Limb (tissue), 2 donors: Measurements from ENCODE around the gene BABAM2.

Experiments used
- DNase-seq, 2 donors: peaks; one replicate each; pipeline ENCODE4 v3.0.0-alpha.2; 2016; ENCODE audit errors: extremely low spot score in 2 of 2

The BABAM2 gene

DNA sequence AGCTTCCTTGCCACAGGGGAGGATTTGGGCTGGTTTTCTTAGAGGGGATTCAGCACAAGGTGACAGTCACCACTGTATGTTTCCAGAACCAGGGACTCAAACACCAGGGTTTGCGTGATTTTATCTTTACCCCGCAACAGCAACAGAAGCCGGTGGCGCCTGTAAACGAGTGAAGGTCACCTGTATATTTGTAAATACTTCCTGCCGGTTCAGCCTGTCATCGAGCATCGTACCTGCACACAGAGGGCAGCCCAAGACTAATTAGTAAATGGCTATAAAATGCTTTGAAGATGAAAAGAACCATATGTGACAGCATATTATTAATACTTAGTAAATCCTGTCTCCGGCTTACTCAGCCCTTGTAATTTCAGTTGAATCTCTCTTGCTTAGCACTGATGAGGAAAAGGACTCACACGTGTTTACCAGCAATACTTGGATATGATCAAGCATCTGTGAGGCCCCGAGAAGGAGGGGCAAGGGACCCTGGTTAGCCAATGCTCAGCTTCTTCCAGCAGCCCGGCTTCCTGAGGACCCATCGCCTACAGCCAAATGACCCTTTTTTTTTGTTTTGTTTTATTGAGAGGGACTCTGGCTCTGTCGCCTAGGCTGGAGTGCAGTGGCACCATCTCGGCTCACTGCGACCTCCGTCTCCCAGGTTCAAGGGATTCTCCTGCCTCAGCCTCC lies 450.8 kb downstream of the BABAM2 start:
- no peak for DNase-seq

DNA sequence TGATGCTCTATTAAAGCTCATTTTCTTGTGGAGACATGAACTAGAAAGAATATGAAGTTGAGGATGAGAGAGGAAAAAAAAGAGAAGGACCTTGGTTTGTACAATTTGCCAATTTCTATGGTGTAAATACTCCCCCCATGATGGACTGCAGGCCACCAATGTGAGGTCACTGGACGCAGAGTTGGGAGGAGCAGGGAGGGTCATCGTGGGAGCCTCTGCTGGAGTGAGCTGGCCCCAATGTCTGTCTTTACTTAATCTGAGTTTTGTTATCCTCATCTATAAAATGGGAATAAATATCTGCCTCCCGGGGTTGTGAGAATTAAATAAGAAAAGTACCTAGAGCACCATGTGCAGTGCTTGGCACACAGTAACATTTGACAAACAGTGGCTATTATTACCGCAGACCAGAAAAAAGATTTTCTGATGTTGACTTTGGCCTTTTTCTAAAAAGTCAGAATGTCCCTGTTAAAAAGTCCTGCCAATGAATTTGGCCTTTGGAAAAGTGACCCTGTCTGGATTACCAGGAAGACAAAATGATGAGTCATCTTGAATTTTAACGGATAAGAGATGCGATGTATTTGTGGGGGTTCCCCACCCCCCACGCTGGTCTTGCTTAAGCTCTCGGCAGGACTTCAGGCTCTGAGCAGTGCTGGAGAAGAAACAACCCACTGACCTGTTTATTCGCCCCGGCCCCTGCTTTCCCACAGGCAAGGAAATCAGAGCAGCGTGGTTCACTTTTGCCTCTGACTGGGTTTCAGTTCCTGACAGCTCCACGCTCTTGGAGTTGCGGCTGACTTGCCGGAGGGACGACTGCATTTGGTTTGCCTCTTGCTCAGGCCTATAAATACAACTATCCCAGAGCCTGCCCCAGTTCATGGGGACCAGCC lies 451.8 kb downstream of the BABAM2 start:
- no peak for DNase-seq

DNA sequence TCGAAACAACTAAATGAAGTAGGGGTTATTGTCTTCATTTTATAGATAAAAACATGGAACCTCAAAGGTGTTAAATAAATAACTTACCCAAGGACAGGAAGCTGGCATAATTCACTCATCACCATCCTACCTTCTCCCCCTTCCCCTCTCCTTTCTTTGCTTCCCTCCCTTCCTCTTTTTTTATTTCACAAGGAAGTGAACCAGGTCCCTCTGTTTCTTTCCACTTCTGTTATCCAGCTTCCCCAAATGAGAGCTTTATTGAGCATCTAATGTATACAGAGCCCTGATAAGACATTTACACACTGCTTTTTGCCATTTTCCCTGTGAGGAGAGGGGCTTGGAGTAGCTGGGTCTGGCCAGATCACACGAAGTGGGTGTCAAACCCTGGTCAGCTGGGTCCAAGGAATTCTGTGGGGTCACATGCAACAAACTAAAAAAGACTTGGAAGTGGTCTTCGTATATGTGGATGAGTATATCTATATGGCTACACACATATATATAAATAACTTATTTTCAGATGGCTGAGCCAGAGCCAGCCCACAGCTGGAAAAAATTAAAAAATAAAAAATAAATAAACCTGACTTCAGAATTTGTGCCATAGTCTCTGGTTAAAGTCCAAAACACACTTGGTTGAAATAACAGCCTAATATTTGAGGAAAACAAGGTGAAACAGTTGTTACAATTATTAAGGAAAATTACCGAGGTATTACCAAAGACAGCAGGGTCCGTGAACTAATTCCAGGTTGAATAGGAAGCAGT lies 452.8 kb downstream of the BABAM2 start:
- DNase-seq = peak in 1 of 2 donors; percentile 30

DNA sequence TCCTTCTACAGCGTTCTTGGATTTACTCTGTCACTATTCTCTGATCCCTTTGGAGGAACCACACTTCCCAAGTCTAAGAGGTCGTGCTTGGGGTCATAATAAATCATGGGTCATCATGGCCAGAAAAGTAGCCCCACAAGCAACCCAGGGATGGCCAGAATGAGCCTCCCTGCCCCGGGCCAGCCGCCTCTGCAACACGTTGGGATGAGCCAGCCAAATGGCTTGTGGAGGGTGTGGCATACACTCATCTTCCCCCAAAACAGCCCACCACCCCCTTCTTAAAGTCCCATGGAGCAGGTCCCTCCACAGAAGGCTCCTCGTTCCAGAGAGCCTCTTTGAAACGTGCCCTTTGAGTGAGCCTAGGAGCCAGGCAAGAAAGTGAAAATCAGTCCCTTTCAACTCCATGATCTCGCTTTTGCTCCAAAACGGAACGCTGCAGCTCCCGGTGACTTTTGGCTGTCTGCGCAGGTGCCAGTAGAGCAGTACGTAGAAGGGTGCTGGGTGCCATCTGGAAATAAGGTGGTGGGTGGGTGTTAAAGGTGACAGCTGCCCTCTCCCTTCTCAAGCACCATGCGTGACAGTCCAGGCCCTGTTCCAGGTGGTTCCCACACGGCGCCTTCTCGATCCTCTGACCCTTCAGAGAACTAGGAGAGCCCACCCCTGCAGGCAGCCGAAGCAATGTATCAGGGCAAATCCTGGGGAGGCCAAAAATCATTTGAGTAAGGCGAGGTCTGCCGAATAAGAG lies 453.6 kb downstream of the BABAM2 start:
- DNase-seq = no peak

DNA sequence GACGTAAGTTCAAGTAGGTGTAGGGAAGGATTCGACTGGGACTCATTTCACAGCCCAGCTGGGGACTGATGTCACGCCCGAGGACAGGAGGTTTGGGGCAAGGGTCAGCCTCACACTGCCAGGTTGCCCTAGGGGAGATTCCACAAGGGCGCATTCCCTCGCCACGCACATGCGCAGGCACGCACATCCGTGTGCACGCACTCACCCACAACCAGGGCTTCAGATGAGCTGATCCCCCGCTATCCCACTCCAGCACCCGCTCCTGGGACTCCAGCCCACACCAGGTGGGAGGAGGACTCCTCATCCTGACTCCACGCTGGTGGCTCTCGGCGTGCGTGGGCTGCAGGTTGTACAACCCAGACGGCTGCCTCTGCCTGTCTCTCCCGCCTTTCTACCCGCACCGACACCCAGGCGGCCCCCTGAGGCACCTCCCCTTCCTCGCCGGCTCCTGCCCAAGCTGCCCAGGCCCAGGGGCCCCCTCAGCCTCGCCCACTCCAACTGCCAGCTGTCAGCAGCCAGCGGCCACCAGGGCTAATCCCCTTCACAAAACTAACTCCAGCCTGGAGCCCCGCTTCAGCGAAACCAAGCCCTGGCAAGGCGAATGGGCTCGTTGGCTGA lies 454.3 kb downstream of the BABAM2 start:
- no peak for DNase-seq

DNA sequence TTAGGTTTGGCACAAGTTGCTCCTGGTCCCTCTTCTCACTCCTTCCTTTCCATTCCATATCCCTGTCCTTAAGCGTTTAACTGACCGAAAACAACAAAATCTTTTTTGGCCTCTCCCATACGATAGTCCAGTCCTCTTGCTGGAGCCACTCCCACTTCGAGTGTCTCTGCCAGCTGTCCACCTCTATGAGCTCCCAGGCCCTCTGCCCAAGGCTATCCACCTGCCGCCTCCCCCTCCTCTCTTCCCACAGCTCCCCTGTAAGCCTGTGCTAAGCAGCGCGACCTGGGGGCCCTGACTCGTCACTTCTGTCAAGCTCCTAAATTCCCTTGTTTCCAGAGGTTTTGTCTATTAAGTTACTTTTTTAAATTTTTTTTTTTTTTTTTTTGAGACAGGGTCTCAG lies 455.1 kb downstream of the BABAM2 start:
- DNase-seq = no peak

DNA sequence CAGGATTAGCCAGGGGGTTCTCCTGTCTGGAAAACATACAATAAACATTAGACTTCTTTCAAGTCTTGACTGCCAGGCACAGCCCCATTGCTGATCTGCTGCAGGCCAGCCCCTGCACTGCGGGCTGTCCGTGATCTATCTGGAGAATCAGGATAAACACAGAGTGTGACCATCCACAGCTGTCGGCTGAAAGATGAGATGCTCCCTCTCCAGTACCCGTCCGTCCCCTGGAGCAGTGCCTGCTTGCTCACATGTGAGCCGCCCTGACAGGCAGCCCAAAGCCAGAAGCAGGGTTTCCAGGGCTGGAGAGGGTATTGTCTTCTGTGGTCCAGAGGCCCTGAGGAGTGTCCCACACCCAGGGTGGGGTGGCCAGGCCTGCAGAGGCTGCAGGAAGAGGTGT lies 456.1 kb downstream of the BABAM2 start:
- peak; percentile 60 to 73 for DNase-seq

DNA sequence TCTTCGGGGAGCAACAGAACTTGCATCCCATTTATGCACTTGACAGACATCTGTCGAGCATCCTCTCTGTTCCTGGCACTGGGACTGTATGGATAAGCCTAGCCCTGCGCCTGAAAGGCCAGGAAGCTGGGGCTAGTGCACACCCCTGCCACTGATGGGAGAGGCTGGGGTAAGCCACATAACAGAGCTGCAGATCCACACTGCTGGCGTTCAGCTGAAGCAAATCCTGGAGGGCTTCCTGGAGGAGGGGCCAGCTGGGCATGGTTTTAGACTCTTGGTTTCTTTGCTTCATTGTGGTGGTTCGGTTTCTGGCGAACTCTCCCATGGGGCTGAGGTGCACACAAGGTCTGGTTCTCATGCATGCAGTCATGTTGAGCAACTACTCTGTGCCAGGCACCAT lies 456.7 kb downstream of the BABAM2 start:
- DNase-seq = no peak

DNA sequence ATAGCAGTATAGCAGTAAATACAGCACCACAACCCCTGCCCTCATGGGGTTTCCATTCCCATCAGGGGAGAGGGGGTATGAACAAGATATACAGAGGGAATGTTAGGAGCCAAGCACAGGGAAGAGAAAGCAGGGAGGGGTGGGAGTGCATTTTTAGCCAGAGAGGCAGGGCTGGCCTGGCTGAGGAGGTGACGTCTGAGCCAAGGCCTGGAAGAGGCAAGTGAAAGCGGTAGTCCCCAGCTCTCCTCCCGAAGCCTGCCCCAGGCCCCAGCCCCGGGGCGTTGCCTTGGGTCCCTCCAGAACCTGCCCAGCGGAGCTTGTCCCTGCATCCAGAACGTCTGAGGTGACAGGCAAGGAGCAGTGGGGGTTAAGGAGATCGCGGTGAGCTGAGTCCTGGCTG lies 457.1 kb downstream of the BABAM2 start:
- DNase-seq = no peak

DNA sequence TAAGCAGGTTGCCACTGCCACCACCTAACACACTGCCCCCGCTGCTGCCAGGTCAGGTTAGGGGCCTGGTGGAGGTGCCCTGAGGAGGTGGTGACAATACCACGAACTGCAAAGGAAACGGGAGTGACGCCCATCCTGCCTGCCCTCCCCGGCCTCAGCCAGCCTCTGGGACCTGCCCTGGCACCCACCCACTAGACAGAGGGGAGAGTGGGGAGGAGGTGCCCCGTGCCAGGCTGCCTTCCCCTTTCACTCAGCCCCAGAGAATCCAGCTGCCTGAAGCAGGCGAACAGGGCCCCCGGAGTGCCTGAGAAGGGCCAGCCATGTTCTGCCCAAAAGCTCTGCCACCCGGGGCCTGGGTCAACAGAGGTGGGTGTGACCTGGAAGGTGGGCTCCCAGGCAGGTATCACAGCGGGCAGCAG lies 457.6 kb downstream of the BABAM2 start:
- DNase-seq = no peak

DNA sequence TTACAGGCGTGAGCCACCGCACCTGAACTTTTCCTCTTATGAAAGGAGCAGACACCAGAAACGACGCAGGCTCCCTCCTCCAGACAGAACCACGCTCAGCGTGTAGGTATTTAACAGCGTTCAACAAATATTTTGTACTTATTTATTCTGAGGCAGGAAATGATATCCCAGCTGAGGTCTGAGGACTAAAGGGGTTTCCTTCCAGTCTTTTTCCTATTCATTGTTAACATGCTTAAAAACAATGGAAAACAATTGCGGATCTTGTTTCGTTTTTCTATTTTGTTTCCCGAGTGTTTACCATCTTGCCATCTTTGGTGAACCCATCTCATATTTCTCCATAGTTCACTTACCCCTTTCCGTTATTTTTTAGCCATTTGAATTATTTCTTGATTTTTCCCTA lies 458.4 kb downstream of the BABAM2 start:
- DNase-seq = no peak

DNA sequence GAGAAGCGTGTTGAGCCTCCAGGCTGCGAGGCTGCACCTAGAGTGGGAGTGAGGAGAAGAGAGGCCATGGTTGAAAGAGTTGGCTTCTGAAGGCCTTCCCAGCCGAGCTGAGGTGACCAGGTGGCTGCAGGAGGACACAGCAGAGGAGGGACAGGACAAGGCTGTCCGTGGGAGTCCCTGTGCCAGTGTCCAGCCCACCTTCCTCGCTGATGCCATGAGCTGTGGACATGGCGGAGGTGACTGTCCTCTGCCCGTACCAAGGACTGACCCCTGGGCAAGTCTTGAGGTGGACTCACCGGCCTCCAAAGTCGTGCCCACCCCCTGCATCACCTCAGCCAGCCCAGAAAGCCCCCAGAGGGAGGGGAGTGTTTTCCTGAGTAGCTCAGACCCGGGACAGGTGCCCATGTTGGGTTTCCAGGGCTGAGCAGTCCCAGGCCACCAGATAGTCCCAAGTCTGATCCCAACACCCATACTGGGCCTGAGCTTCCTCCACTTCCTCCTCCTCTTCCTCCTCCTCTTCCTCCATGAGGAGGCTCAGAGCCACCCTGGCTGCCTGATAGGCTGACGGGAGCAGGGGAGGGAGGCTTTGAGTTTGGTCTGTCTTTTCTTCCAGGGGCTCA lies 459.1 kb downstream of the BABAM2 start:
- no peak for DNase-seq

DNA sequence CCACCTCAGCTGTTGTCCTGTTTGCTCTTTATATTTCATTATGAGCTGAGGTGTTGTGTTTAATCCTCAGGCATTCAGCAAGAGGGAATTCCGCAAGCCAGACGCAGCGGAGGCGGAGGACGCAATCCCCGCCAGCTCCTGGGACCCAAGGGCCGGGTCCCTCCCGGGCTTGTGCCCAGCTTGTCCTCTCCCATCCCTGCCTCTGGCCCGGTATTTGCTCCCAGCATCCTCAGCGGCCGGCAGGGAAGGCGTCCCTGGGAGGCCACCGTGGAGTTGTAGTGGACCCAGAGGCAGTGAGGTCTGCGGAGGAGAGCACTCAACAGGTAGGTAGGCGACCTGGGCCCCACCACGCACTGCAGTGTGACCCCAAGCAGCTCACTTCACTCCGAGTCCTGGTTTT lies 459.7 kb downstream of the BABAM2 start:
- no peak for DNase-seq

DNA sequence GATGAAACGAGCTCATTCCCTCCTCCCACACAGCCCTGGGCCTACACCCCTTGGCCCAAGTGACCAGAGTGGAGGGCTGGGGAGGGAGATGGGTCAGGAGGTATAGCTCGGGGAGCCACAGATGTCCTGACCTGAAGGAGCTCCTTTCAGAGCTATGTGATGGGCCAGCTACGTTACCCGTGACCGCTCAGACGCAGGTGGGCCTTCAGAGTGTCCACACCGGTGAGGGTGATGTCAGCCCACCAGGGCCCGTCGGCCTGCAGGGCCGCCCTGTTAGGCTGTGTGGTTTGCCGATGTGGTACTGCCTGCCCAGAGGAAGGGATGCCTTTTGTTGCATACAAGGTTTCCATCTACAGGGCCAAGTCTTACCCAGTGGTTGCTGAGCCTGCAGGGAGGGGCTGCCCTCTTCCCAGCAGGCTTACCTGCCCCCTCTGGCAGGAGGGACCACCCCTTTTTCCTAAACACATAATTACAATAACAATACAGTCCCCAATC lies 460.3 kb downstream of the BABAM2 start:
- DNase-seq = no peak

DNA sequence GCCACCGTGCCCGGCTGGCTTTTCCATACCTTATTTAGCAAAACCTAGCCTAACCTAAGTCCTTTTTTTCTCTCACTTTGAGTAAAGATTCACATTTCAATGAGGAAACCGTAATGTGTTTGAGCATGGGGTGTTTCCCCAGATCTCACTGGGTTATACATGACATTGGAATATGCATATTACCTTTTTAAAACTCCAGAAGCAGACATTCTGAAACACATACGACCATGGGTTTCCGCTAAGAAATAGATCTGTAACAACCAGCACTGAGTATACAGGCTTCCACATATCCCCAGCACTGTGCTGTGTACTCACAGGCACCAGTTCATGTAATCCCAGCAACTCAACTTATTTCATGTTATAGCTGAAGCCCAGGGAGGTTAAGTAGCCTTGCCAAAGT lies 461.1 kb downstream of the BABAM2 start:
- DNase-seq = no peak

DNA sequence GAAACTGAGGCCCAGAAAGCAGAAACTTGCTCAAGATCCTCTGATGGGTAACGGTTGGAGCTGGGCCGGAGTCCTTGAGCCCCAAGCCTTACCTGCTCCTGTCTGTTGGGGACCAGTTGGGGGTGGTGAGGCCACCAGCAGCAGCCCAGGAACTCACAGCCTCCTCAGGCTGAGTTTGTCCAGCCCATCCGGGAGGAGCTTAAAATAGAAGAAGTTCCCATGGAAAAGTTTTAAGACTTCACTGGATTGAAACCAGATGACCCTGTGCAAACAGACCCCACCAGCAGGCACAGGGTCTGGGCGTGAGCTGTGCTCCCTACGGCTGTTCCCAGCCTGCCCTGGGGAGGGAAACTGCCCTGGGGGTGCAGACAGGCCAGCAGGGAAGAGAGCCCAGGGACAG lies 461.6 kb downstream of the BABAM2 start:
- no peak for DNase-seq

DNA sequence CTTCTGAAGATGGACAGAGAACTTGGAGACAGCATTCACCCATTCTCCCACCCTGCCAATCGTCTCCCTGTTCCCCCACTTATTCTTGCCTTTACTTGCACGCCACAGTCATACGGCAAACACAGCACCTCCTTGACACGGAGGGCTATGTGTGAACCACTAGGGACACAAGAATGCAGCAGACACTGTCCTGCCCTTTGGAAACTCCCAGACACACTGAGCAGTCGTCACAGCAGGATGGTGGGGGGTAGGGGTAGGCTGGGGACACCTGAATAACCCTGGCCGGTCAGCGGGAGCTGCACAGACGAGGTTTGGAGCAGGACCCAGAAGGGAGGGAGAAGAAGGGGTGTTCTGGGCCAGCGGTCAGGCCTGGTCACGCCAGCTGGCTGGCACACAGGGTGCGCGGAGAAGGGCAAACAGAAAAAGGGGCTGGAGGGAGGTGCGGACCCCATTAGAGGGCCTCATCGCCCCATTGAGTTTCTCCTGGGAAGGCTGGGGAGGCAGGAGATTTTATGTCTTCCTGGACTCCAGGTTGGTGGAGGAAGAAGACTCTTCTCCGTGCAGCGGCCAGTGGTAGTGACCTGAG lies 462.2 kb downstream of the BABAM2 start:
- no peak for DNase-seq

DNA sequence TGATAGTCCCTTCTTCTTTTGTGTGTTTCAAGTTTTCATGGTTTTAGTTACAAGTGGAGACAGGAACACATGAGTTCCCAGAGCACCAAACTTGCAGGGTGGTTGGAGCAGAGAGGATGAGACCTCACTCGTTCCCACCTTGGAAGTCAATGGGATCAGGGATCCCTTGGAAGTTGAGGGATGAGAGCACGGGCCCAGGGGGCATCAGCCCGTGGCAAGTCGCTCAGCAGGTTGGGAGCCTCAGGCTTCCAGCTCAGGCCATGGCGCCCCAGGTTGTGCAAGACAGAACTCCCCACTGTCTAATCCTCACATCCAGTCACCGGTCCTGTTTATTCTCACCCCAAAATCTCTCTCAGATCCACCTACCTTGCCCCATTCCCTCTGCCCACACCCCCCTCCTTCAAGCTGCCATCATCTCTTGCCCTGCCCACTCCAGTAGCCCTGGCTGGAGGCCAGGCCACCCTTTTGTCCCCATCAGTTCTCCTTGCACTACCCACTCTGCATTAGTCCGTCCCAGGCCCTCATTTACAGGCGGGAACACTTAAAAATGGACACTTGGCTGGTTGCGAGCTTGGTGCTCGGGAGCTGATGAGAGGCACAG lies 464.5 kb downstream of the BABAM2 start:
- DNase-seq = no peak

DNA sequence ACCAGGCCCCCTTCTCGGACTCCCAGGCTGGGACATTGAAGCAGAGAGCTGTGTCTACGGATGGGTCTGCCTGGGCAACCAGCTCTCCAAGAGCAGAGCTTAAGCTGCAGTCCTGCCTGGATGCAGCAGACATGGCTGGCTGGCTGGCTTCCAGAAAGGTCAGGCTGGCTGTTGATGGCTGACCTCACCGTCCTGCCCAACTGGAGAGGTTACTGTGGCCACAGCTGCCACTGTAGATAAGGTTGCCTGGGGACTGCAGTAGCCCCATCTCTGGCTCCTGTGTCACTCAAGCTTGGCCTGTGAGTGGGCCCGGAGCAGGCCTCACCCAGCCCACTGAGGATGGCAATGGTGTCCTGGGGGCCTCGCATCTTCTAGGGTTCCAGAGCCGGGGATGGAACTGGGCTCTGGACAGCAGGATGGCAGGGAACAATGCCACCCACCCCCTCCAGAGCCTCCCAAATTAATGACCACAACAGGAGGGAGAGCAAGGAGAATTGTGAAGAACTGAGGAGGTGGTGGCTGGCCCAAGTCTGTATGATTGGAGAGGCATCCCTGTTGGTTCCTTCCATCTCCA lies 465.1 kb downstream of the BABAM2 start:
- no peak for DNase-seq
